Loucy (cell line): Measurements from ENCODE around the gene ELMO1.

Experiments
- H2AFZ ChIP-seq: fragments of 200-600 bp; sonication (generic); 2 replicates; pipeline ENCODE4 v1.6.0; 2016; ENCODE audit warnings: antibody characterized with exemption, mild to moderate bottlenecking, low read length, moderate library complexity
- H3F3A ChIP-seq: fragments of 200-600 bp; 2 replicates; pipeline ENCODE4 v1.6.0; 2016; ENCODE audit warnings: antibody characterized with exemption, low read depth, mild to moderate bottlenecking
- H3K27me3 ChIP-seq: fragments of 200-600 bp; sonication (generic); 2 replicates; pipeline ENCODE4 v1.6.1; 2014; ENCODE audit warnings: low read length, mild to moderate bottlenecking; ENCODE audit not compliant: insufficient read depth, poor library complexity, severe bottlenecking
- H3K36me3 ChIP-seq: fragments of 200-600 bp; sonication (generic); 2 replicates; pipeline ENCODE4 v1.6.1; 2016; ENCODE audit warnings: low read length; ENCODE audit not compliant: insufficient read depth
- H3K4me1 ChIP-seq: fragments of 200-600 bp; sonication (generic); 2 replicates; pipeline ENCODE4 v1.5.1; 2014; ENCODE audit warnings: low read length, mild to moderate bottlenecking; ENCODE audit not compliant: insufficient read depth, poor library complexity, severe bottlenecking
- H3K4me2 ChIP-seq: fragments of 200-600 bp; sonication (generic); 2 replicates; pipeline ENCODE4 v1.6.0; 2014; ENCODE audit warnings: antibody characterized with exemption, low read length, low read depth, mild to moderate bottlenecking; ENCODE audit not compliant: poor library complexity, severe bottlenecking
- H3K4me3 ChIP-seq: fragments of 200-600 bp; sonication (generic); 2 replicates; pipeline ENCODE4 v1.5.1; 2014; ENCODE audit warnings: low read length, mild to moderate bottlenecking, mixed read lengths; ENCODE audit not compliant: poor library complexity, severe bottlenecking
- H3K79me2 ChIP-seq: fragments of 200-600 bp; sonication (generic); 2 replicates; pipeline ENCODE4 v1.6.1; 2014; ENCODE audit warnings: low read length; ENCODE audit not compliant: insufficient read depth
- H3K9ac ChIP-seq: fragments of 200-600 bp; sonication (generic); 2 replicates; pipeline ENCODE4 v1.6.0; 2014; ENCODE audit warnings: mild to moderate bottlenecking, low read depth, low read length, moderate library complexity; ENCODE audit not compliant: poor library complexity, severe bottlenecking
- H3K9me2 ChIP-seq: fragments of 200-600 bp; sonication (generic); replicated peaks from 2 replicates; pipeline ENCODE4 v1.6.1; 2016; ENCODE audit warnings: low read depth, low read length, mixed read lengths
- H3K9me3 ChIP-seq: fragments of 200-600 bp; sonication (generic); 2 replicates; pipeline ENCODE4 v1.6.1; 2014; ENCODE audit warnings: mild to moderate bottlenecking, antibody characterized with exemption, low read length, low read depth; ENCODE audit not compliant: insufficient read depth
- H4K20me1 ChIP-seq: fragments of 200-600 bp; sonication (generic); 2 replicates; pipeline ENCODE4 v1.6.0; 2014; ENCODE audit warnings: antibody characterized with exemption, low read length, mild to moderate bottlenecking; ENCODE audit not compliant: insufficient read depth, poor library complexity, severe bottlenecking
- CTCF ChIP-seq: fragments of 200-600 bp; sonication (generic); conservative IDR thresholded peaks from 2 replicates; pipeline ENCODE4 v1.5.1; 2014; ENCODE audit warnings: mild to moderate bottlenecking, antibody characterized with exemption, low read length
- EZH2phosphoT487 ChIP-seq: fragments of 200-600 bp; IDR thresholded peaks from 2 replicates; pipeline ENCODE4 v1.6.1; 2018; ENCODE audit warnings: antibody characterized with exemption, mild to moderate bottlenecking, moderate library complexity, borderline replicate concordance

Gene ELMO1

GRCh38 chr7:37191797-37192196 is 256.9 kb downstream of the ELMO1 start:
- H4K20me1 ChIP-seq = no peaks in the 10 kb centered on the region
- H3K9ac ChIP-seq = no peak overlapping the region
- H3K27me3 ChIP-seq = no peaks in the 10 kb centered on the region
- peaks cover 8% of the 10 kb centered on the region for H3K4me1 ChIP-seq
- no peak overlapping the region for H2AFZ ChIP-seq
- no peak overlapping the region for H3K4me3 ChIP-seq
- H3K9me2 ChIP-seq = no peaks in the 10 kb centered on the region
- no peak for TF ChIP-seq EZH2phosphoT487
- no peak for TF ChIP-seq CTCF
- H3F3A ChIP-seq = no peaks in the 10 kb centered on the region
- no peaks in the 10 kb centered on the region for H3K9me3 ChIP-seq
- no peaks in the 10 kb centered on the region for H3K79me2 ChIP-seq
- H3K4me2 ChIP-seq = no peak overlapping the region
- peaks cover 22% of the 10 kb centered on the region; the same call in 1 of the 2 replicates for H3K36me3 ChIP-seq

GRCh38 chr7:37187179-37187578 is 261.5 kb downstream of the ELMO1 start:
- H2AFZ ChIP-seq = no peak overlapping the region
- no peaks in the 10 kb centered on the region for H3K4me1 ChIP-seq
- no peak overlapping the region for H3K4me2 ChIP-seq
- TF ChIP-seq CTCF (no peak), EZH2phosphoT487 (no peak)
- H3K79me2 ChIP-seq = no peaks in the 10 kb centered on the region
- H3K9ac ChIP-seq = no peak overlapping the region
- no peaks in the 10 kb centered on the region for H3K9me2 ChIP-seq
- no peak overlapping the region for H3K4me3 ChIP-seq
- H3F3A ChIP-seq = peaks cover 3% of the 10 kb centered on the region; the same call in 1 of the 2 replicates
- no peaks in the 10 kb centered on the region for H3K27me3 ChIP-seq
- no peaks in the 10 kb centered on the region for H3K9me3 ChIP-seq
- no peaks in the 10 kb centered on the region for H4K20me1 ChIP-seq
- peaks cover 21% of the 10 kb centered on the region; the same call in 1 of the 2 replicates for H3K36me3 ChIP-seq

- TF ChIP-seq EZH2phosphoT487 = no peak
- no peak for TF ChIP-seq CTCF
Observed at GRCh38 chr7:37186753-37187152, 261.9 kb downstream of the ELMO1 start.

More at GRCh38 chr7:37186753-37187152, 261.9 kb downstream of the ELMO1 start:
- Histone ChIP-seq H3F3A (peaks cover 3% of the 10 kb centered on the region; the same call in 1 of the 2 replicates), H3K79me2 (no peaks in the 10 kb centered on the region), H3K9me2 (no peaks in the 10 kb centered on the region), H3K27me3 (no peaks in the 10 kb centered on the region), H3K4me2 (no peak overlapping the region), H3K4me1 (no peaks in the 10 kb centered on the region), H3K36me3 (peaks cover 21% of the 10 kb centered on the region; the same call in 1 of the 2 replicates), H2AFZ (no peak overlapping the region), H3K9ac (no peak overlapping the region), H3K4me3 (no peak overlapping the region), H3K9me3 (no peaks in the 10 kb centered on the region), H4K20me1 (no peaks in the 10 kb centered on the region)
